Stimulated activated CD4-positive, alpha-beta T cell treated with anti-CD3 and anti-CD28 coated beads, TNF-alpha, amount 100 ng/mL, for 48 hours (primary cell): ENCODE results near the gene DCDC2C.

ENCODE experiments used
- DNase-seq, 3 donors: peaks; one replicate each; pipeline ENCODE4 v3.0.0-alpha.2; 2020; ENCODE audit warnings: low read depth in 3 of 3

DCDC2C gene

GRCh38 chr2:3743951-3744555, 40.7 kb downstream of the DCDC2C start:
- no peak for DNase-seq

- no peak for DNase-seq
Measured at GRCh38 chr2:3745920-3746319, 42.5 kb downstream of the DCDC2C start.

GRCh38 chr2:3747032-3747654, 43.8 kb downstream of the DCDC2C start:
- DNase-seq: no peak

GRCh38 chr2:3747826-3748225, 44.5 kb downstream of the DCDC2C start:
- DNase-seq: no peak

GRCh38 chr2:3749201-3749600, 45.8 kb downstream of the DCDC2C start:
- no peak for DNase-seq

- DNase-seq: no peak
Measured at GRCh38 chr2:3751251-3751650, 47.9 kb downstream of the DCDC2C start.

- no peak for DNase-seq
Measured at GRCh38 chr2:3751806-3752205, 48.4 kb downstream of the DCDC2C start.

- no peak for DNase-seq
Measured at GRCh38 chr2:3752376-3752775, 49.0 kb downstream of the DCDC2C start.

GRCh38 chr2:3753561-3753960, 50.2 kb downstream of the DCDC2C start:
- DNase-seq: no peak

- no peak for DNase-seq
Measured at GRCh38 chr2:3754280-3754679, 50.9 kb downstream of the DCDC2C start.

- no peak for DNase-seq
Measured at GRCh38 chr2:3754795-3755194, 51.4 kb downstream of the DCDC2C start.

- DNase-seq: no peak
Measured at GRCh38 chr2:3755277-3755676, 51.9 kb downstream of the DCDC2C start.

GRCh38 chr2:3756306-3756705, 52.9 kb downstream of the DCDC2C start:
- DNase-seq: no peak

GRCh38 chr2:3758906-3759305, 55.5 kb downstream of the DCDC2C start:
- DNase-seq: no peak

GRCh38 chr2:3759331-3759730, 56.0 kb downstream of the DCDC2C start:
- DNase-seq: no peak

GRCh38 chr2:3759761-3760160, 56.4 kb downstream of the DCDC2C start:
- DNase-seq: no peak

- DNase-seq: no peak
Measured at GRCh38 chr2:3761272-3761671, 57.9 kb downstream of the DCDC2C start.

GRCh38 chr2:3762771-3763447, 59.5 kb downstream of the DCDC2C start:
- no peak for DNase-seq

GRCh38 chr2:3766824-3767223, 63.4 kb downstream of the DCDC2C start:
- DNase-seq: no peak

GRCh38 chr2:3768960-3769765, 65.8 kb downstream of the DCDC2C start:
- no peak for DNase-seq

GRCh38 chr2:3769766-3770165, 66.4 kb downstream of the DCDC2C start:
- DNase-seq: no peak

- DNase-seq: no peak
Measured at GRCh38 chr2:3770724-3771415, 67.5 kb downstream of the DCDC2C start.
